ENCODE data around the gene RXRB. TPM values are rescaled to one million over a fixed set of nuclear protein-coding genes. Genes with fewer than 3 reads are reported as not detected.

Gene RXRB
- total and polyA plus RNA-seq, 10 of the 15 experiments (the other 5 are each of a cell fraction or from before 2014, with no cell fraction given): 0.71 to 35.0 (median 20.4) TPM

DNA sequence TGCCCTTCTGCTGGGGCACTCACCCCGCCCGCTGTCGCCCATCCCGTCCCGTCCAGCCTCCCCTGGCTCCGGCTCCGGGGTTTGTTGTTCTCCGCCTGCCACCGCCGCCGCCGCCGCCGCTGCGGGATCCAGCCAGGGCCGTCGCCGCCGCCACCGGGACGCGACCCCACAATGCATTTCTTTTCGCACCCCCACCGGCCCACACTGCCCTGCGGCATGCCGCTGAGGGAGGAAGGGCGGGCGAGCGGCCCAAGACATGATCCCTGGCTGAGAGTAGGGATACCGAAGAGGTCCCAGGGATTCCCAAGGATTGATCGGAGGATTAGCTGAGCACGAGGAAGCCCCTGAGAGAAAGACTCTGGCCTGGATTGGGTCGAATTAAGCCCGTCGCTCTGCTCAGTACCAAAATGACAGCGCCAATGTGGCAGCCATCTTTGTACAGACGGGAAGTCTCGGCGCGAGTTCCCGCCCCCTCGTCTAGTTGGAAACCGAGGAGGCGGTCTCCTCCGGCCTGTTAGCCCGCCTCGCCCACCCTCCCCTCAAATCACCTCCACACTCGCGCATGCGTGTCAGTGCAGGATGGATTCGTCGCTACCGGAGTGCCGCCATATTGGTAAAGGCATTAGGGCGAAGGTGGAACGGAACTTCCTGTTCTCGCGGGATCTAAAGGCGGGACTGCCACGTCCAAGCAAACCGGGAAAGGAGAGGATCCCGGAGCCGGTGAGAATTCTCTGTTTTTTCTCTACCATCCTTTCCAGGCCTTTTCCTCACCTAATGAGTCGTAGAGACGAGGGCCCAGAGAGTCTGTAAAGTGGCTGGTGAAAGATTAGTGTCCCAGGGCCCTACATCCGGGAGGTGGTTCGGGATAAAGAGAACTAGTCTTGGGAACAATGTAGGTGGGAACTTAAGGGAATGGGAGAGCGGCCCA lies at the start of gene RXRB, which contains the start of gene SLC39A7 (continued):
- TF ChIP-seq CUX1 (IDR thresholded peaks at IDR 0.05; ENCODE audit: insufficient replicate concordance, low read depth, low read length) (no peak), SMAD5 (IDR thresholded peaks at IDR 0.05; ENCODE audit: low read depth) (0 out of 2 replicates have a peak, but pooled peaks have one; percentile 38), POLR2AphosphoS2 (IDR thresholded peaks at IDR 0.05; ENCODE audit: low read depth, low read length) (peak; percentile 89), RUNX3 (IDR thresholded peaks at IDR 0.05; ENCODE audit: low read length) (no peak), MXI1 (IDR thresholded peaks at IDR 0.05; ENCODE audit: low read depth, low read length) (peak; percentile 79; the same call in 1 of the 2 replicates), GATAD2B (conservative IDR thresholded peaks at IDR 0.05; ENCODE audit: low read depth) (0 out of 2 replicates have a peak, but pooled peaks have one; percentile 39), MTA3 (IDR thresholded peaks at IDR 0.05; ENCODE audit: borderline replicate concordance, low read length) (no peak), ZNF384 (IDR thresholded peaks at IDR 0.05; ENCODE audit: borderline replicate concordance, low read depth, low read length) (no peak), MYB (IDR thresholded peaks at IDR 0.05; ENCODE audit: borderline replicate concordance, low read depth, low read length) (no peak), HCFC1 (IDR thresholded peaks at IDR 0.05; ENCODE audit: low read length) (peak; percentile 84), HDAC2 (IDR thresholded peaks at IDR 0.05) (no peak), HDAC6 (IDR thresholded peaks at IDR 0.05; ENCODE audit: unreplicated experiment) (no peak), HDGF (IDR thresholded peaks at IDR 0.05) (no peak; the same call in 1 of the 2 replicates), LARP7 (IDR thresholded peaks at IDR 0.05) (peak; percentile 74; the same call in 1 of the 2 replicates), BACH1 (IDR thresholded peaks at IDR 0.05; ENCODE audit: borderline replicate concordance) (0 out of 2 replicates have a peak, but pooled peaks have one; percentile 12), SIX5 (IDR thresholded peaks at IDR 0.05; ENCODE audit: low read depth, low read length, severe bottlenecking) (peak; percentile 84), RB1 (IDR thresholded peaks at IDR 0.05; ENCODE audit: borderline replicate concordance) (no peak; the same call in 1 of the 2 replicates), HSF1 (IDR thresholded peaks at IDR 0.05; ENCODE audit: low read depth, low read length) (no peak), RBBP5 (conservative IDR thresholded peaks at IDR 0.05) (no peak), ZBED1 (IDR thresholded peaks at IDR 0.05; ENCODE audit: borderline replicate concordance) (no peak; the same call in 1 of the 2 replicates), PAX8 (IDR thresholded peaks at IDR 0.05) (no peak)
- TF ChIP-seq, protein P1, sequence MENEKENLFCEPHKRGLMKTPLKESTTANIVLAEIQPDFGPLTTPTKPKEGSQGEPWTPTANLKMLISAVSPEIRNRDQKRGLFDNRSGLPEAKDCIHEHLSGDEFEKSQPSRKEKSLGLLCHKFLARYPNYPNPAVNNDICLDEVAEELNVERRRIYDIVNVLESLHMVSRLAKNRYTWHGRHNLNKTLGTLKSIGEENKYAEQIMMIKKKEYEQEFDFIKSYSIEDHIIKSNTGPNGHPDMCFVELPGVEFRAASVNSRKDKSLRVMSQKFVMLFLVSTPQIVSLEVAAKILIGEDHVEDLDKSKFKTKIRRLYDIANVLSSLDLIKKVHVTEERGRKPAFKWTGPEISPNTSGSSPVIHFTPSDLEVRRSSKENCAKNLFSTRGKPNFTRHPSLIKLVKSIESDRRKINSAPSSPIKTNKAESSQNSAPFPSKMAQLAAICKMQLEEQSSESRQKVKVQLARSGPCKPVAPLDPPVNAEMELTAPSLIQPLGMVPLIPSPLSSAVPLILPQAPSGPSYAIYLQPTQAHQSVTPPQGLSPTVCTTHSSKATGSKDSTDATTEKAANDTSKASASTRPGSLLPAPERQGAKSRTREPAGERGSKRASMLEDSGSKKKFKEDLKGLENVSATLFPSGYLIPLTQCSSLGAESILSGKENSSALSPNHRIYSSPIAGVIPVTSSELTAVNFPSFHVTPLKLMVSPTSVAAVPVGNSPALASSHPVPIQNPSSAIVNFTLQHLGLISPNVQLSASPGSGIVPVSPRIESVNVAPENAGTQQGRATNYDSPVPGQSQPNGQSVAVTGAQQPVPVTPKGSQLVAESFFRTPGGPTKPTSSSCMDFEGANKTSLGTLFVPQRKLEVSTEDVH (IDR thresholded peaks at IDR 0.05; ENCODE audit: low read depth, partially characterized antibody): peak; percentile 13

All from GM12878 (cell line).